ENCODE data around the gene P2RX2.
"Not testable (repeated sequence)": the region's sequence is repeated elsewhere in the genome, so short reads cannot be mapped to it uniquely, and the experiment has no call there.

Gene P2RX2

GRCh38 chr12:132591107-132591935, 27.3 kb upstream of the P2RX2 start:
- ATAC-seq (replicated peaks) (no peak), DNase-seq (no peak)
- peaks cover 6 to 9% of the 10 kb centered on the region in 2 donors for H3K27me3 Mint-ChIP-seq
- H3K36me3 Mint-ChIP-seq = peaks cover 0 to 3% of the 10 kb centered on the region in 2 donors
- H3K27ac Mint-ChIP-seq = no peak overlapping the region
- peaks cover 0 to 3% of the 10 kb centered on the region in 2 donors for H3K9me3 Mint-ChIP-seq
- no peak overlapping the region for H3K4me3 Mint-ChIP-seq
- peaks cover 2 to 6% of the 10 kb centered on the region in 2 donors for H3K4me1 Mint-ChIP-seq

- H3K27ac Mint-ChIP-seq = no peak overlapping the region
- H3K4me1 Mint-ChIP-seq = peaks cover 5 to 12% of the 10 kb centered on the region in 2 donors
- no peak for ATAC-seq (replicated peaks)
- no peak overlapping the region for H3K4me3 Mint-ChIP-seq
- DNase-seq = no peak
- peaks cover 0 to 3% of the 10 kb centered on the region in 2 donors for H3K9me3 Mint-ChIP-seq
- peaks cover under 1 to 3% of the 10 kb centered on the region in 2 donors for H3K36me3 Mint-ChIP-seq
- H3K27me3 Mint-ChIP-seq = peaks cover 10 to 13% of the 10 kb centered on the region in 2 donors
Measured at GRCh38 chr12:132592282-132592970, 26.1 kb upstream of the P2RX2 start.

GRCh38 chr12:132593071-132593470, 25.5 kb upstream of the P2RX2 start:
- no peak for DNase-seq
- H3K27me3 Mint-ChIP-seq = peaks cover 14 to 18% of the 10 kb centered on the region in 2 donors
- peaks cover 1 to 3% of the 10 kb centered on the region in 2 donors for H3K36me3 Mint-ChIP-seq
- no peak for ATAC-seq (replicated peaks)
- no peak overlapping the region for H3K27ac Mint-ChIP-seq
- no peak overlapping the region for H3K4me3 Mint-ChIP-seq
- peaks cover 0 to 3% of the 10 kb centered on the region in 2 donors for H3K9me3 Mint-ChIP-seq
- H3K4me1 Mint-ChIP-seq = peaks cover 8 to 17% of the 10 kb centered on the region in 2 donors

- Mint-ChIP-seq H3K4me1 (peaks cover 10 to 19% of the 10 kb centered on the region in 2 donors), H3K4me3 (no peak overlapping the region), H3K27ac (no peak overlapping the region)
Measured at GRCh38 chr12:132593521-132593920, 25.1 kb upstream of the P2RX2 start.

GRCh38 chr12:132593938-132594358, 24.6 kb upstream of the P2RX2 start:
- no peak for DNase-seq
- peak; percentile 54 to 73 for ATAC-seq (replicated peaks)
- Mint-ChIP-seq H3K9me3 (peaks cover 0 to 3% of the 10 kb centered on the region in 2 donors), H3K27ac (no peak overlapping the region), H3K27me3 (peaks cover 19 to 23% of the 10 kb centered on the region in 2 donors), H3K4me1 (peaks cover 13 to 23% of the 10 kb centered on the region in 2 donors), H3K36me3 (peaks cover 1 to 2% of the 10 kb centered on the region in 2 donors), H3K4me3 (no peak overlapping the region)

More at GRCh38 chr12:132593521-132593920, 25.1 kb upstream of the P2RX2 start:
- no peak for DNase-seq
- peaks cover 15 to 19% of the 10 kb centered on the region in 2 donors for H3K27me3 Mint-ChIP-seq
- peaks cover 0 to 3% of the 10 kb centered on the region in 2 donors for H3K9me3 Mint-ChIP-seq
- no peak for ATAC-seq (replicated peaks)
- peaks cover 1 to 3% of the 10 kb centered on the region in 2 donors for H3K36me3 Mint-ChIP-seq

- ATAC-seq (replicated peaks) (no peak), DNase-seq (no peak)
- H3K27me3 Mint-ChIP-seq = peaks cover 19 to 24% of the 10 kb centered on the region in 2 donors
- H3K27ac Mint-ChIP-seq = no peak overlapping the region
- peaks cover 0 to 1% of the 10 kb centered on the region in 2 donors for H3K36me3 Mint-ChIP-seq
- H3K4me1 Mint-ChIP-seq = peaks cover 17 to 32% of the 10 kb centered on the region in 2 donors
- no peak overlapping the region for H3K4me3 Mint-ChIP-seq
- peaks cover 0 to 2% of the 10 kb centered on the region in 2 donors for H3K9me3 Mint-ChIP-seq
Measured at GRCh38 chr12:132595183-132595582, 23.4 kb upstream of the P2RX2 start.

GRCh38 chr12:132596016-132596415, 22.6 kb upstream of the P2RX2 start:
- no peak for DNase-seq
- peaks cover 22 to 28% of the 10 kb centered on the region in 2 donors for H3K27me3 Mint-ChIP-seq
- H3K4me3 Mint-ChIP-seq = no peak overlapping the region
- H3K36me3 Mint-ChIP-seq = peaks cover 0 to 1% of the 10 kb centered on the region in 2 donors
- ATAC-seq (replicated peaks) = no peak
- no peak overlapping the region for H3K27ac Mint-ChIP-seq
- peaks cover 23 to 41% of the 10 kb centered on the region in 2 donors for H3K4me1 Mint-ChIP-seq
- peaks cover 0 to 2% of the 10 kb centered on the region in 2 donors for H3K9me3 Mint-ChIP-seq

GRCh38 chr12:132597333-132598316, 21.0 kb upstream of the P2RX2 start:
- peaks cover 27 to 43% of the 10 kb centered on the region in 2 donors for H3K4me1 Mint-ChIP-seq
- peaks cover 34 to 41% of the 10 kb centered on the region in 2 donors for H3K27me3 Mint-ChIP-seq
- H3K36me3 Mint-ChIP-seq = peaks cover 0 to 1% of the 10 kb centered on the region in 2 donors
- H3K4me3 Mint-ChIP-seq = peak overlapping the region; percentile 85 to 89
- ATAC-seq (replicated peaks) = peak; percentile 25 to 62
- no peak for DNase-seq
- H3K9me3 Mint-ChIP-seq = peaks cover 0 to 2% of the 10 kb centered on the region in 2 donors
- H3K27ac Mint-ChIP-seq = peak overlapping the region; percentile 54

- Mint-ChIP-seq H3K27me3 (peaks cover 38 to 42% of the 10 kb centered on the region in 2 donors), H3K4me1 (peaks cover 29 to 36% of the 10 kb centered on the region in 2 donors), H3K4me3 (peak overlapping the region; percentile 32 to 72)
- not testable (repeated sequence) for H3K9me3 Mint-ChIP-seq; DNase-seq; ATAC-seq (replicated peaks); H3K36me3 Mint-ChIP-seq; H3K27ac Mint-ChIP-seq
Measured at GRCh38 chr12:132599502-132599901, 19.1 kb upstream of the P2RX2 start.

GRCh38 chr12:132600048-132601032, 18.2 kb upstream of the P2RX2 start:
- ATAC-seq (replicated peaks) (peak; percentile 54 to 73), DNase-seq (peak; percentile 28)
- H3K9me3 Mint-ChIP-seq = no peaks in the 10 kb centered on the region
- H3K27me3 Mint-ChIP-seq = peaks cover 44 to 49% of the 10 kb centered on the region in 2 donors
- peak overlapping the region; percentile 77 for H3K27ac Mint-ChIP-seq
- peak overlapping the region; percentile 72 to 80 for H3K4me3 Mint-ChIP-seq
- peaks cover 31 to 36% of the 10 kb centered on the region in 2 donors for H3K4me1 Mint-ChIP-seq
- peaks cover 0 to 1% of the 10 kb centered on the region in 2 donors for H3K36me3 Mint-ChIP-seq

- Mint-ChIP-seq H3K4me1 (peaks cover 31 to 36% of the 10 kb centered on the region in 2 donors), H3K36me3 (peaks cover 0 to 1% of the 10 kb centered on the region in 2 donors), H3K27ac (peak overlapping the region; percentile 71), H3K27me3 (peaks cover 47 to 52% of the 10 kb centered on the region in 2 donors), H3K4me3 (peak overlapping the region; percentile 72 to 80), H3K9me3 (no peaks in the 10 kb centered on the region)
- DNase-seq = no peak
- ATAC-seq (replicated peaks) = no peak
Measured at GRCh38 chr12:132601171-132601883, 17.2 kb upstream of the P2RX2 start.
